HepG2 (cell line): Measurements from ENCODE around the gene BCL2. TPM values are rescaled to one million over a fixed set of nuclear protein-coding genes. Genes with fewer than 3 reads are reported as not detected.

Experiments used
- CERS6 ChIP-seq: sonication (generic); formaldehyde crosslinking; IDR thresholded peaks from 2 replicates; pipeline ENCODE4 v1.5.0; 2020; ENCODE audit warnings: missing genetic modification reagents
- GTF3A ChIP-seq: sonication (generic); formaldehyde crosslinking; conservative IDR thresholded peaks from 2 replicates; pipeline ENCODE4 v1.4.0; 2020; ENCODE audit warnings: mild to moderate bottlenecking, missing genetic modification reagents
- HOMEZ ChIP-seq: IDR thresholded peaks from 2 replicates; pipeline ENCODE4 v1.6.1; 2016; ENCODE audit warnings: low read depth
- IKZF5 ChIP-seq: IDR thresholded peaks from 2 replicates; pipeline ENCODE4 v1.6.1; 2018; ENCODE audit warnings: missing genetic modification reagents, mild to moderate bottlenecking, missing compliant biosample characterization
- IRF1 ChIP-seq: sonication (generic); formaldehyde crosslinking; IDR thresholded peaks from 2 replicates; pipeline ENCODE4 v1.4.0; 2020; ENCODE audit warnings: low read depth, mild to moderate bottlenecking, missing genetic modification reagents
- KLF13 ChIP-seq: sonication (generic); formaldehyde crosslinking; IDR thresholded peaks from 2 replicates; pipeline ENCODE4 v1.4.0; 2020; ENCODE audit warnings: mild to moderate bottlenecking, missing genetic modification reagents
- NFIB ChIP-seq: sonication (generic); formaldehyde crosslinking; IDR thresholded peaks from 2 replicates; pipeline ENCODE4 v1.9.0; 2021; ENCODE audit warnings: missing genetic modification reagents, mild to moderate bottlenecking, borderline replicate concordance
- RBFOX2 ChIP-seq: fragments of 200-400 bp; formaldehyde crosslinking; IDR thresholded peaks from 2 replicates; pipeline ENCODE4 v1.6.1; 2017; ENCODE audit warnings: low read depth, mild to moderate bottlenecking, low read length
- SNAPC2 ChIP-seq: sonication (generic); formaldehyde crosslinking; IDR thresholded peaks from 2 replicates; pipeline ENCODE4 v1.8.1; 2022; ENCODE audit warnings: mild to moderate bottlenecking, missing genetic modification reagents
- ZNF329 ChIP-seq: sonication (generic); formaldehyde crosslinking; IDR thresholded peaks from 2 replicates; pipeline ENCODE4 v1.9.0; 2021; ENCODE audit warnings: low read depth, mild to moderate bottlenecking, missing genetic modification reagents
- ZNF747 ChIP-seq: sonication (generic); formaldehyde crosslinking; IDR thresholded peaks from 2 replicates; pipeline ENCODE4 v1.8.1; 2023; ENCODE audit warnings: missing genetic modification reagents, mild to moderate bottlenecking, borderline replicate concordance
- ZNF780A ChIP-seq: sonication (generic); formaldehyde crosslinking; IDR thresholded peaks from 2 replicates; pipeline ENCODE4 v1.8.0; 2022; ENCODE audit warnings: mild to moderate bottlenecking, missing genetic modification reagents, moderate library complexity
- polyA plus RNA-seq, 8 experiments: library from polyadenylated mRNA; depleted of rRNA in 3 of 8; stranded (reverse) in 7 of 8; unstranded in 1 of 8; fragments of >200 nt; fragmentation: Illumina TruSeq in 4 of 8; extraction: Trizol in 4 of 8; gene quantifications; 2 replicates each; pipeline versions ENCODE4 v1.2.1 to v1.2.3, GENCODE V29; 2011 to 2016; ENCODE audit warnings: low read depth in 4 of 8, missing spikeins in 1 of 8, mixed read lengths in 1 of 8; ENCODE audit not compliant: insufficient read depth in 1 of 8
- total RNA-seq, 5 experiments: library from RNA; depleted of rRNA; stranded (reverse); fragments of >200 nt; fragmentation: Illumina TruSeq; extraction: Trizol; gene quantifications; 2 replicates each; pipeline ENCODE4 v1.2.3, GENCODE V29; 2016; ENCODE audit warnings: low read depth in 1 of 5

Gene BCL2
- total and polyA plus RNA-seq, 2 of the 13 experiments (the other 11 are each of a cell fraction or from before 2014, with no cell fraction given) = 0.07 to 0.53 TPM

GRCh38 chr18:63236406-63236805, 83.2 kb downstream of the BCL2 start (continued):
- TF ChIP-seq GTF3A (CRISPR knock-in tag) = no peak
- TF ChIP-seq ZNF747 = no peak
- no peak for TF ChIP-seq NFIB (CRISPR knock-in tag)
- TF ChIP-seq HOMEZ (CRISPR knock-in tag) = no peak
- TF ChIP-seq ZNF329 = no peak
- no peak for TF ChIP-seq CERS6
- no peak for TF ChIP-seq IRF1 (CRISPR knock-in tag)
- TF ChIP-seq ZNF780A (CRISPR knock-in tag) = no peak
- TF ChIP-seq RBFOX2 = no peak
- TF ChIP-seq KLF13 = no peak
- TF ChIP-seq IKZF5 = no peak
- TF ChIP-seq SNAPC2 (CRISPR knock-in tag) = no peak
- TF ChIP-seq, all 625 proteins: peak for 0
